SK-N-MC (cell line): Measurements from ENCODE around the gene SBF2.

Experiments
- DNase-seq: peaks from one replicate; pipeline ENCODE4 v3.0.0-alpha.2; 2011; ENCODE audit warnings: low read depth, low spot score
- H3K27ac ChIP-seq: fragments of 200-600 bp; sonication (generic); 2 replicates; pipeline ENCODE4 v1.5.1; 2016; ENCODE audit warnings: mixed run types
- H3K36me3 ChIP-seq: fragments of 200-600 bp; sonication (generic); 2 replicates; pipeline ENCODE4 v1.6.1; 2017; ENCODE audit warnings: antibody characterized with exemption, low read length, mixed read lengths; ENCODE audit not compliant: insufficient read depth
- H3K4me3 ChIP-seq: fragments of 200-600 bp; sonication (generic); 2 replicates; pipeline ENCODE4 v1.5.1; 2016
- H3K9ac ChIP-seq: fragments of 200-600 bp; sonication (generic); 2 replicates; pipeline ENCODE4 v1.8.0; 2017; ENCODE audit warnings: mixed run types, mixed read lengths; ENCODE audit not compliant: insufficient read length
- H3K9me3 ChIP-seq: fragments of 200-600 bp; sonication (generic); 2 replicates; pipeline ENCODE4 v1.6.1; 2017; ENCODE audit warnings: low read depth, mild to moderate bottlenecking, antibody characterized with exemption, low read length, moderate library complexity, mixed read lengths
- EZH2 ChIP-seq: fragments of 200-600 bp; sonication (generic); IDR thresholded peaks from one replicate; pipeline ENCODE4 v1.6.1; 2017; ENCODE audit warnings: antibody characterized with exemption
- FOXP2 ChIP-seq: optimal IDR thresholded peaks from 2 replicates; pipeline ENCODE3; 2011; ENCODE audit warnings: mild to moderate bottlenecking, moderate library complexity; ENCODE audit not compliant: insufficient read depth; ENCODE audit errors: extremely low read length, control extremely low read depth
- POLR2AphosphoS5 ChIP-seq: IDR thresholded peaks from 2 replicates; pipeline ENCODE4 v1.6.1; 2012; ENCODE audit warnings: mild to moderate bottlenecking, low read depth, low read length, borderline replicate concordance

The SBF2 gene

DNA sequence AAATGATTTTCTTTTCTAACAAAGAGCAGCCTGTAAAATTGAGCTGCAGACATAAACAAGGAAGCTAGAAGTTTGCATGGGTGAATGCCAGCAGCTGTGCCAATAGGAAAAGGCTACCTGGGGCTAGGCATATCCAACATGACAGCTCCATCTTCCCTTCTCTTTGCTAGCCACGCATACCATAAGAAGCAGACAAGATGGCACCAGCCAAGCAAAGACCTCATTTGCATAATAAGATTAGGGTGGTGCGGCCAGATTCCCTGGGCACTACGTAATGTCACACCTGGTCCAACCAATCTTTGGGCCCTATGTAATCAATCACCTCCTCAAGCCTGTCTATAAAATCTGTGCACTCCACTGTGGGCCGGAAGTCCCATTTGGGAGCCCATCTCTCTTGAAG, 521.8 kb downstream of the SBF2 start:
- Histone ChIP-seq H3K27ac (no peak overlapping the region), H3K9ac (no peak overlapping the region), H3K36me3 (no peaks in the 10 kb centered on the region), H3K9me3 (no peaks in the 10 kb centered on the region), H3K4me3 (no peak overlapping the region)
- TF ChIP-seq FOXP2: no peak
- TF ChIP-seq POLR2AphosphoS5: no peak
- no peak for TF ChIP-seq EZH2
- no peak for DNase-seq

DNA sequence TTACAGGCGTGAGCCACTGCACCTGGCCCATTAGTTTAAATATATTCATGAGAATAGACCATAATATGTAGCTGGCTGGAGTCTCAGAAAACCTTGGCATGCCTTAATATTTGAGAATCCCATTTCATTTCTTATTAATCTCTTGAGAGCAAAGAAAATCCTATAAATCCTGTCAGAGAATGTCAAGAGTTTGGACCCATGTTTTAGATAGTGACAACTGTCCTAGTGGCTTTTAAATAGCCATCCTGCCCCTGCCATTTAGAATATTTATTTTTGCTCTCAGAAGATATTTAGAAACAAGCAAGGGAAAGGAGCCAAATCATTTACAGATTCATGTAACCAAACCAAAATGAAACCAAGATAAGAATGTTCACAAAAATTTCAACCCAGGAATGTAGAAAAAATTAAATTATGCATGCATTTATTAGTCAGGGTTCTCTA, 522.9 kb downstream of the SBF2 start:
- H3K9ac ChIP-seq: no peak overlapping the region
- TF ChIP-seq POLR2AphosphoS5 (no peak), EZH2 (no peak)

GRCh38 chr11:9769621-9770020, 524.4 kb downstream of the SBF2 start:
- Histone ChIP-seq H3K36me3 (no peaks in the 10 kb centered on the region), H3K27ac (no peak overlapping the region), H3K9me3 (no peaks in the 10 kb centered on the region), H3K9ac (no peak overlapping the region), H3K4me3 (no peak overlapping the region)
- no peak for DNase-seq
- TF ChIP-seq FOXP2 (no peak), EZH2 (no peak), POLR2AphosphoS5 (no peak)

More for the DNA sequence above, 522.9 kb downstream of the SBF2 start:
- DNase-seq: no peak
- Histone ChIP-seq H3K27ac (no peak overlapping the region), H3K9me3 (no peaks in the 10 kb centered on the region), H3K36me3 (no peaks in the 10 kb centered on the region), H3K4me3 (no peak overlapping the region)

DNA sequence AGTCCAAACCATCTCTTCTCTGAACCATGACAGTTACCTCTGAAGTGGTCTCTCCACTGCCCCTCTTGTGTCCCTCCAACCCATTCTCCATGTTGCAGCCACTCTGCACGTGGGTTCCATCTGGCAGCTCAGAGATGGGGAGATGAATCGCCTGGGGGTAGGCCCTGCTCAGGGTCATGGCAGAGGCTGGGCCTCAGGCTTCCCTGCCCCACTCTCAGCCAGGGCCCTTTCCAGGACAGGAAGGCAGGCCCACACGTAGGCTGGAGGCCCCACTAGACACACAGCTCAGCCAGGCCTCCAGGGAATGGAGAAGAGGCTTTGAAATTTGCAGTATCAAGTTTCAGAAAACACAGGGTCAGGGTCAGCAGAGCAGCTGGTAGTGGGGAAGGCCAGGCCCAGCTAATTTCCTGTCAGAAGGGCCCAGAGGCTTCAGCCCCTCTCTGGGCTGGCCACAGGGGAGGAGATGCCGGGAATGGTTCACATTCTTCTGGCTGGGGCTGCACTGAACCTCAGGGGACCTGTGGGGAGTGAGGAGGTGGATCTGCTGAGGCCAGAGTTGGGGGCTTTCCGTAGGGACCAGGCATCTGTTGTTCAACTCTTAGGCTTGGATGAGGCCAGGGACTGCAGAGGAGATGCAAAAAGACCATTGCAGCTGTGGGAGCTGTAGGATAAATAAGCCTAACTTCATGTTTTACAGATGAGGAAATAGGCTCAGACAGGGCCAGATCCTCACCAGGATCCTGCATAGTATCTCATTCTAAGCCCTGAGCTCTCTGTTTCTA, 528.5 kb downstream of the SBF2 start:
- Histone ChIP-seq H3K4me3 (no peak overlapping the region), H3K9me3 (no peaks in the 10 kb centered on the region), H3K27ac (no peak overlapping the region), H3K36me3 (no peaks in the 10 kb centered on the region), H3K9ac (no peak overlapping the region)
- DNase-seq: no peak
- TF ChIP-seq FOXP2: no peak
- TF ChIP-seq POLR2AphosphoS5: no peak
- no peak for TF ChIP-seq EZH2

DNA sequence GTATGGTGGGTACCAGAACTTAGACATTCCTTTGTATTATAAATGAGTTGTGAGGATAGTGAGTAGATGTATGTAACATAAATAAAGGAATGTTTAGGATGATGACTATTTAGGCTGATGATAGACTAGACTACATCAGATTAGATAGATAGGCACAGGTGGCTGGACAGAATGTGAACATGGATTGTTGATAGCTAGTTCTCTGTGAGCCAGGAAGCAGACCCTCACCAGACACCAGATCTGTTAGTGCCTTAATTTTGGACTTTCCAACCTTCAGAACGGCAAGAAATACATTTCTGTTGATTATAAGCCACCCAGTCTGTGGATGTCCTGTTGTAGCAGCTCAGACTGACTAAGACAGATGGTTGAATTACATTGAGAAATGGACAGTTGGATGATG, 530.7 kb downstream of the SBF2 start:
- no peak for DNase-seq
- no peak for TF ChIP-seq EZH2
- no peak for TF ChIP-seq FOXP2
- no peak for TF ChIP-seq POLR2AphosphoS5
- Histone ChIP-seq H3K9ac (no peak overlapping the region), H3K36me3 (no peaks in the 10 kb centered on the region), H3K27ac (no peak overlapping the region), H3K9me3 (no peaks in the 10 kb centered on the region), H3K4me3 (no peak overlapping the region)

DNA sequence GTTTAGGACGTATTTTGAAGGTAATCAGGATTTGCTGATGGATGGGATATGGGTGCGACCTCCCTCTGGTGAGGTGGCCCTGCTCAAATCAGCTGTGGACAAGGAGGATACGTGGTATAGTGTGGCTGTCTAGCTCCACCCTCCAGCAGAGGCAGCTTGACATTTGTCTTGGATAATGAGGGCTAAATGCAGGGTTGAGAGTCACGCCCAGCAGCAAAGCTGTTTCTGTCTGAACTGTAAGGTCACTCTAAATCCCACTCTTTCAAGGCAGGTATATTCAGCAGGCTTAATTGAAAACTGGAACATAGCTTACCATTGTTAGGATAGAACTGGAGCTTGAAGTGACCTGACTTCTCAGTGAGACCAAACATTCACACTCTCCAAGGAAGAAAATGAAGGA, 531.5 kb downstream of the SBF2 start:
- H3K36me3 ChIP-seq: no peaks in the 10 kb centered on the region
- H3K9me3 ChIP-seq: no peaks in the 10 kb centered on the region
- TF ChIP-seq FOXP2 (no peak), POLR2AphosphoS5 (no peak), EZH2 (no peak)
- no peak overlapping the region for H3K4me3 ChIP-seq
- no peak for DNase-seq
- no peak overlapping the region for H3K27ac ChIP-seq
- no peak overlapping the region for H3K9ac ChIP-seq

- H3K27ac ChIP-seq: no peak overlapping the region
- no peaks in the 10 kb centered on the region for H3K9me3 ChIP-seq
- H3K4me3 ChIP-seq: no peak overlapping the region
- TF ChIP-seq FOXP2: no peak
- no peak for TF ChIP-seq POLR2AphosphoS5
- TF ChIP-seq EZH2: no peak
- H3K36me3 ChIP-seq: no peaks in the 10 kb centered on the region
- DNase-seq: no peak
- H3K9ac ChIP-seq: no peak overlapping the region
Measured at GRCh38 chr11:9761441-9761945, 532.5 kb downstream of the SBF2 start.

GRCh38 chr11:9760193-9760575, 533.8 kb downstream of the SBF2 start:
- H3K9me3 ChIP-seq: no peaks in the 10 kb centered on the region
- H3K9ac ChIP-seq: no peak overlapping the region
- H3K36me3 ChIP-seq: no peaks in the 10 kb centered on the region
- no peak for TF ChIP-seq POLR2AphosphoS5
- no peak for TF ChIP-seq FOXP2
- TF ChIP-seq EZH2: no peak
- H3K27ac ChIP-seq: no peak overlapping the region
- H3K4me3 ChIP-seq: no peak overlapping the region
- DNase-seq: no peak

DNA sequence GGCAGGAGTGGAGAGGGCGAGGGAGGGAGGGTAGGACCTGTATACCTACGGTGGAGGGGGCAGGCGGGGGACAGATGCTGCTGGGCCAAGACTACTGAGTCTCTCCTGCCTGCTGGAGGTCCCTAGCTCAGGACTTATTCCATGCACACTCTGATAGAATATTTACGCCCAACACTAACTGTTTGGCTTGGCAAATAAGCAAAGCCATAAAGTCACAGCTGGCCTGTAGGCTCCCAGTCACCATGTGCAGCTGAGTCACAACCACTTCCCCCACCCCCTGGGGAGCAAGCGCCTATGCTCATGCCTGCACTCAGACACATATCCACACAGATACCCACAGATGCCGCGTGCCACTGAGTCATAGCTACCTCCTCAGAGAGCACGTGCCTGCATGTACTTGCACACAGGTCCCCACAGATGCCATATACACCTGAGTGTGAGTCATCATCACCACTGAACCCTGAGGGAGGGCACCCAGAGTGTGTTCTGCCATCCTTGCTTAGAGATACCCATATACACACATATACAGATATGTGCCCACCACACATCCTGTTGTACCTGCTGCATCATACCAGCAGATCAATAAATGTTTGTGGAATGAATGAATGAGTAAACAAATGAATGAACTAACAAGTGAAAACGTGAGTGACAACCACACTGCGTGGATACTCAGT, 534.4 kb downstream of the SBF2 start:
- H3K36me3 ChIP-seq: no peaks in the 10 kb centered on the region
- no peaks in the 10 kb centered on the region for H3K9me3 ChIP-seq
- no peak for TF ChIP-seq EZH2
- no peak for TF ChIP-seq POLR2AphosphoS5
- no peak for TF ChIP-seq FOXP2
- no peak overlapping the region for H3K27ac ChIP-seq
- H3K9ac ChIP-seq: no peak overlapping the region
- DNase-seq: no peak
- no peak overlapping the region for H3K4me3 ChIP-seq
